WI38 (cell line): ENCODE data around the gene DET1.
"Not testable (repeated sequence)": the region's sequence is repeated elsewhere in the genome, so short reads cannot be mapped to it uniquely, and the experiment has no call there.

ENCODE experiments used
- H3K4me3 ChIP-seq: 2 replicates; pipeline ENCODE4 v1.5.1; 2011; ENCODE audit warnings: low read depth, mild to moderate bottlenecking, control low read depth, low read length
- CTCF ChIP-seq: IDR thresholded peaks from 2 replicates; pipeline ENCODE4 v1.5.1; 2012; ENCODE audit warnings: low read depth, mild to moderate bottlenecking, control low read depth, low read length

Gene DET1

GRCh38 chr15:88574077-88574476, 27.6 kb upstream of the DET1 start:
- no peak overlapping the region for H3K4me3 ChIP-seq
- TF ChIP-seq CTCF: no peak

- H3K4me3 ChIP-seq: no peak overlapping the region
- no peak for TF ChIP-seq CTCF
Observed at GRCh38 chr15:88571852-88572259, 25.4 kb upstream of the DET1 start.

GRCh38 chr15:88571153-88571851, 24.8 kb upstream of the DET1 start:
- no peak for TF ChIP-seq CTCF
- no peak overlapping the region for H3K4me3 ChIP-seq

GRCh38 chr15:88568589-88568988, 22.1 kb upstream of the DET1 start:
- H3K4me3 ChIP-seq: no peak overlapping the region
- TF ChIP-seq CTCF: no peak

GRCh38 chr15:88564741-88565140, 18.3 kb upstream of the DET1 start:
- TF ChIP-seq CTCF: no peak

GRCh38 chr15:88563638-88564037, 17.2 kb upstream of the DET1 start:
- no peak overlapping the region for H3K4me3 ChIP-seq
- no peak for TF ChIP-seq CTCF

More at GRCh38 chr15:88564741-88565140, 18.3 kb upstream of the DET1 start:
- H3K4me3 ChIP-seq: no peak overlapping the region

- H3K4me3 ChIP-seq: not testable (repeated sequence)
Observed at GRCh38 chr15:88559565-88559964, 13.1 kb upstream of the DET1 start.

GRCh38 chr15:88558026-88558425, 11.5 kb upstream of the DET1 start:
- not testable (repeated sequence) for H3K4me3 ChIP-seq

GRCh38 chr15:88548009-88548408, 1.5 kb upstream of the DET1 start:
- H3K4me3 ChIP-seq: not testable (repeated sequence)

- peak overlapping the region; percentile 80 for H3K4me3 ChIP-seq
Observed at GRCh38 chr15:88545578-88546247, 768 bp downstream of the DET1 start.
